Retinal pigment epithelial cell (primary cell): ENCODE measurements around the gene STX1B.

ENCODE experiments used
- DNase-seq: peaks from one replicate; pipeline ENCODE4 v3.0.0-alpha.2; 2010; ENCODE audit warnings: low read depth
- H3K4me3 ChIP-seq: 2 replicates; pipeline ENCODE4 v1.5.1; 2011; ENCODE audit warnings: mild to moderate bottlenecking, low read length, control low read depth, moderate library complexity
- CTCF ChIP-seq: conservative IDR thresholded peaks from 2 replicates; pipeline ENCODE4 v1.5.1; 2011; ENCODE audit warnings: low read depth, low read length, control low read depth, inconsistent platforms

STX1B gene

GRCh38 chr16:30989469-30990047, 20.9 kb downstream of the STX1B start:
- H3K4me3 ChIP-seq = no peak overlapping the region
- TF ChIP-seq CTCF = no peak
- no peak for DNase-seq

GRCh38 chr16:30987581-30988190, 22.8 kb downstream of the STX1B start:
- no peak overlapping the region for H3K4me3 ChIP-seq
- DNase-seq = no peak
- TF ChIP-seq CTCF = no peak

- TF ChIP-seq CTCF = no peak
- DNase-seq = no peak
- H3K4me3 ChIP-seq = no peak overlapping the region
Measured at GRCh38 chr16:30986129-30986991, 24.1 kb downstream of the STX1B start.

GRCh38 chr16:30985401-30986128, 24.9 kb downstream of the STX1B start:
- TF ChIP-seq CTCF = peak; percentile 60
- peak; percentile 25 for DNase-seq
- H3K4me3 ChIP-seq = peak overlapping the region; percentile 47

- peak within 1 kb of the TSS; percentile 47 for H3K4me3 ChIP-seq
- DNase-seq = no peak
Measured at GRCh38 chr16:30984669-30985400, 25.6 kb downstream of the STX1B start, which contains the start of gene HSD3B7. Gene HSD3B7, plus strand, starts transcription at chr16:30985207. Its CDS starts 452 bp downstream, at chr16:30985659.

More at GRCh38 chr16:30984669-30985400, 25.6 kb downstream of the STX1B start, which contains the start of gene HSD3B7:
- TF ChIP-seq CTCF = peak; percentile 94
